Measurements from ENCODE around the gene SLC22A25. TPM values are rescaled to one million over a fixed set of nuclear protein-coding genes. Genes with fewer than 3 reads are reported as not detected.

Gene SLC22A25
- total RNA-seq, 1 experiment from 2014 or later, result not detected

DNA sequence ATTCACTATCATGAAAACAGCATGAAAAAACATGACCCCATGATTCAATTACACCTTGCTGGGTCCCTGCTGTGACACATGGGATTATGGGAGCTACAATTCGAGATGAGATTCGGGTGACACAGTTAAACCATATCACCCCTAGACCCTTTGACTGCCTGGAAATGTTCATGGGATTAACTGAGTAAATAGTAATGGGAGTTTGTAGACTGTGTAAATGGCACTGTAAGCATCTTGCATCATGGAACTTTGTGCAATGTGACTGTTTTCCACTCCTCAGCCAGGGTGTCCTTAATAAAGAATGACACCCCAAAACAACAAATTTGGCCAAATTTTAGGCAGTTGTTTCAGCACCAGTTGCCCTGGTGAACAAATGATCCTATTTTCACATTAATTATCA lies 7.9 kb upstream of the SLC22A25 start:
- Histone ChIP-seq H2BK12ac (ENCODE audit: insufficient read length, low read depth, low read length) (no peak overlapping the region), H2BK120ac (ENCODE audit: low read depth, low read length, poor library complexity, severe bottlenecking) (no peak overlapping the region), H3K79me1 (ENCODE audit: insufficient read depth, low read depth, low read length, poor library complexity, severe bottlenecking) (no peaks in the 10 kb centered on the region), H3K9ac (ENCODE audit: extremely low read depth, insufficient read length, low read length) (no peak overlapping the region), H2AFZ (ENCODE audit: low read length) (no peak overlapping the region), H4K5ac (ENCODE audit: insufficient read length, low read depth, low read length) (no peak overlapping the region), H3K27me3 (ENCODE audit: insufficient read depth, low read length) (no peaks in the 10 kb centered on the region), H3T11ph (ENCODE audit: low read length) (no peak overlapping the region), H3K14ac (ENCODE audit: insufficient read depth, low read length) (no peak overlapping the region), H3K23ac (ENCODE audit: insufficient read length, low read depth, low read length) (no peak overlapping the region), H3K27ac (ENCODE audit: insufficient read length, low read depth, low read length) (no peak overlapping the region), H2BK20ac (ENCODE audit: low read depth, low read length, poor library complexity, severe bottlenecking) (no peak overlapping the region), H3K4ac (ENCODE audit: low read depth, low read length) (no peak overlapping the region), H3K18ac (ENCODE audit: insufficient read length, low read depth, low read length) (no peak overlapping the region), H2AK5ac (ENCODE audit: insufficient read length, low read length) (no peak overlapping the region), H4K8ac (replicated peaks; ENCODE audit: insufficient read length, low read depth, low read length) (no peak overlapping the region), H3K4me2 (ENCODE audit: insufficient read depth, insufficient read length, low read length) (no peak overlapping the region), H3K56ac (ENCODE audit: insufficient read length, low read depth, low read length) (no peak overlapping the region), H2BK5ac (ENCODE audit: insufficient read length, low read length) (no peak overlapping the region), H3K4me1 (ENCODE audit: insufficient read depth, low read length) (no peaks in the 10 kb centered on the region), H3K23me2 (ENCODE audit: insufficient read length, low read depth, low read length, poor library complexity, severe bottlenecking) (no peaks in the 10 kb centered on the region), H2BK15ac (ENCODE audit: low read depth, low read length) (no peak overlapping the region), H4K91ac (ENCODE audit: insufficient read length, low read depth, low read length) (no peak overlapping the region), H3K9me3 (ENCODE audit: control insufficient read depth, low read depth, low read length) (no peaks in the 10 kb centered on the region), H3K79me2 (ENCODE audit: insufficient read depth, low read length) (no peaks in the 10 kb centered on the region), H4K20me1 (ENCODE audit: control insufficient read depth, insufficient read depth, insufficient read length) (no peaks in the 10 kb centered on the region)
- Mint-ChIP-seq H3K27ac (no peak overlapping the region), H3K4me1 (peaks cover 0 to 2% of the 10 kb centered on the region in 2 experiments; a peak in 1 of 4 replicates), H3K27me3 (ENCODE audit: low read depth) (no peaks in the 10 kb centered on the region), H3K4me3 (no peak overlapping the region), H3K9me3 (peaks cover 0 to 4% of the 10 kb centered on the region in 2 experiments; a peak in 1 of 5 replicates), H3K36me3 (ENCODE audit: insufficient read depth in 1 of 3, low read depth in 3 of 3) (0 out of 7 replicates have a peak, but pooled peaks cover 0 to 2% (median 0%) of the 10 kb centered on the region in 3 experiments)
- no peak for DNase-seq
- TF ChIP-seq, protein P1, sequence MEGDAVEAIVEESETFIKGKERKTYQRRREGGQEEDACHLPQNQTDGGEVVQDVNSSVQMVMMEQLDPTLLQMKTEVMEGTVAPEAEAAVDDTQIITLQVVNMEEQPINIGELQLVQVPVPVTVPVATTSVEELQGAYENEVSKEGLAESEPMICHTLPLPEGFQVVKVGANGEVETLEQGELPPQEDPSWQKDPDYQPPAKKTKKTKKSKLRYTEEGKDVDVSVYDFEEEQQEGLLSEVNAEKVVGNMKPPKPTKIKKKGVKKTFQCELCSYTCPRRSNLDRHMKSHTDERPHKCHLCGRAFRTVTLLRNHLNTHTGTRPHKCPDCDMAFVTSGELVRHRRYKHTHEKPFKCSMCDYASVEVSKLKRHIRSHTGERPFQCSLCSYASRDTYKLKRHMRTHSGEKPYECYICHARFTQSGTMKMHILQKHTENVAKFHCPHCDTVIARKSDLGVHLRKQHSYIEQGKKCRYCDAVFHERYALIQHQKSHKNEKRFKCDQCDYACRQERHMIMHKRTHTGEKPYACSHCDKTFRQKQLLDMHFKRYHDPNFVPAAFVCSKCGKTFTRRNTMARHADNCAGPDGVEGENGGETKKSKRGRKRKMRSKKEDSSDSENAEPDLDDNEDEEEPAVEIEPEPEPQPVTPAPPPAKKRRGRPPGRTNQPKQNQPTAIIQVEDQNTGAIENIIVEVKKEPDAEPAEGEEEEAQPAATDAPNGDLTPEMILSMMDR (conservative IDR thresholded peaks at IDR 0.05), result no peak
- no CpG with 5 or more reads among the region's 2 CpGs for WGBS (ENCODE audit: extremely low coverage, insufficient read length, low lambda C conversion rate)

Data from H9 (cell line).